Measurements from ENCODE around the gene SORCS2. TPM values are rescaled to one million over a fixed set of nuclear protein-coding genes. Genes with fewer than 3 reads are reported as not detected.
A peak's percentile ranks its signal among the peaks of the same experiment; 100 is the strongest.

The SORCS2 gene
- total RNA-seq, 4 donors from 2014 or later = 0.48 to 1.8 (median 0.68) TPM; not detected in 1

DNA sequence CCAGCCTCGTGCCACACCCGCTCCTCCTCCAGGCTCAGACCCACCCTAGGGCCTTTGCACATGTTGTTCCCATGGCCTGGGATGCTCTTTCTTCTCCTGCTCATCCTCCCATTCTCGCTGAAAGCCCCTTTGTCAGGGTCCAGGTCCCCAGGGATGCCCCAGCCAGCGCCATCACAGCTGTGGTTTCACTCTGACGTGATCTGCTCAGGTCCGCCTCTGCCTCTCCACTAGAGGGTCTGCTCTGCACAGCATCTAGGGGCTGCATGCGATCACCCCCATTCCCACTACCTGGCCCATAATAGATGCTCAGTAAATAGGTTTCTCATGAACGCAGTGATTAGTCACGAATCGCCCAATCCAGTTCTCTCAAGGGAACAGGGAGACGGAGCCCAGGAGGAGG, 524.8 kb downstream of the SORCS2 start:
- Histone ChIP-seq H3K27me3 (peaks cover 6% of the 10 kb centered on the region), H3K4me3 (no peak overlapping the region), H3K9me3 (no peaks in the 10 kb centered on the region), H3K4me1 (no peaks in the 10 kb centered on the region), H3K27ac (no peak overlapping the region), H3K36me3 (no peaks in the 10 kb centered on the region)
- no peak for DNase-seq
- in situ Hi-C loops (cut with MboI; ENCODE audit: low pct_ligation_motif_present in 1 of 4, low pct_unique_long_range_greater_than_20kb in 1 of 4, low sequenced_read_pairs in 3 of 4) = loop anchor here in 2 of 4 donors (25.0 kb wide), 1 partner anchor 530 kb away; the partner anchor contains the start of gene SORCS2 (in 2 of the 2)
- 73 to 79% methylated on average over 3 to 11 of the region's 11 CpGs for WGBS, 2 donors (ENCODE audit: low coverage in 1 of 2)
- TF ChIP-seq EP300 (IDR thresholded peaks at IDR 0.05; ENCODE audit: low read depth) (no peak), POLR2A (IDR thresholded peaks at IDR 0.05) (no peak), POLR2AphosphoS5 (IDR thresholded peaks at IDR 0.05) (no peak)
- TF ChIP-seq, protein P1, sequence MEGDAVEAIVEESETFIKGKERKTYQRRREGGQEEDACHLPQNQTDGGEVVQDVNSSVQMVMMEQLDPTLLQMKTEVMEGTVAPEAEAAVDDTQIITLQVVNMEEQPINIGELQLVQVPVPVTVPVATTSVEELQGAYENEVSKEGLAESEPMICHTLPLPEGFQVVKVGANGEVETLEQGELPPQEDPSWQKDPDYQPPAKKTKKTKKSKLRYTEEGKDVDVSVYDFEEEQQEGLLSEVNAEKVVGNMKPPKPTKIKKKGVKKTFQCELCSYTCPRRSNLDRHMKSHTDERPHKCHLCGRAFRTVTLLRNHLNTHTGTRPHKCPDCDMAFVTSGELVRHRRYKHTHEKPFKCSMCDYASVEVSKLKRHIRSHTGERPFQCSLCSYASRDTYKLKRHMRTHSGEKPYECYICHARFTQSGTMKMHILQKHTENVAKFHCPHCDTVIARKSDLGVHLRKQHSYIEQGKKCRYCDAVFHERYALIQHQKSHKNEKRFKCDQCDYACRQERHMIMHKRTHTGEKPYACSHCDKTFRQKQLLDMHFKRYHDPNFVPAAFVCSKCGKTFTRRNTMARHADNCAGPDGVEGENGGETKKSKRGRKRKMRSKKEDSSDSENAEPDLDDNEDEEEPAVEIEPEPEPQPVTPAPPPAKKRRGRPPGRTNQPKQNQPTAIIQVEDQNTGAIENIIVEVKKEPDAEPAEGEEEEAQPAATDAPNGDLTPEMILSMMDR (IDR thresholded peaks at IDR 0.05) = no peak
- intact Hi-C loops (cut with DNase I; ENCODE audit: low total_unique reads) = no loop called here

DNA sequence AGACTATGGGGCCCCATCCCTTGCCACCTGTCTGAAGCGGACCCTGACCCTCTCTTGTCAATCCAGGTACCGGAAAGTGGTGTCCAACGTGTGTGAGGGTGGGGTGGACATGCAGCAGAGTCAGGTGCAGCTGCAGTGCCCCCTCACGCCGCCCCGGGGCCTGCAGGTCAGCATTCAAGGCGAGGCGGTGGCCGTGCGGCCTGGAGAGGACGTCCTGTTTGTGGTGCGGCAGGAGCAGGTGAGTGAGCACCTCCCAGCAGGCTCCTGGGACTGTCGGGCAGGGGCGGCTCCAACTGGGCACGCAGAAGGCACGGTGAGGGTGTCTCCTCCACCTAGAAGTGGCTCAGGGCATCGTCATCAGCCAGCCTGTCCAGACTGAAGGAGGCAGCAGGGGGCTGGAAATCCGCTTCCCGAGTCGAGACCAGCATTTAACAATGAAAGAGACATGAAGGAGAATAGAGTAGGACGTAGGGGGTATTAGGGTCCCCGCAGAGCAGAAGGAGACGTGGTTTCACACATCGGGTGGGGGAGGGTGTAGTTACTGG, 525.7 kb downstream of the SORCS2 start:
- no peaks in the 10 kb centered on the region for H3K4me1 ChIP-seq
- no peak for DNase-seq
- in situ Hi-C loops (cut with MboI; ENCODE audit: low pct_ligation_motif_present in 1 of 4, low pct_unique_long_range_greater_than_20kb in 1 of 4, low sequenced_read_pairs in 3 of 4) (loop anchor here in 2 of 4 donors (25.0 kb wide), 1 partner anchor 531 kb away; the partner anchor contains the start of gene SORCS2 (in 2 of the 2)), intact Hi-C loops (cut with DNase I; ENCODE audit: low total_unique reads) (no loop called here)
- H3K4me3 ChIP-seq = no peak overlapping the region
- peaks cover 6% of the 10 kb centered on the region for H3K27me3 ChIP-seq
- H3K36me3 ChIP-seq = no peaks in the 10 kb centered on the region
- TF ChIP-seq, protein P1 (IDR thresholded peaks at IDR 0.05) = no peak
- TF ChIP-seq POLR2AphosphoS5 (IDR thresholded peaks at IDR 0.05) = no peak
- TF ChIP-seq EP300 (IDR thresholded peaks at IDR 0.05; ENCODE audit: low read depth) = no peak
- TF ChIP-seq POLR2A (IDR thresholded peaks at IDR 0.05) = no peak
- WGBS, 2 donors (ENCODE audit: low coverage in 1 of 2) = 75 to 82% methylated on average over 5 to 24 of the region's 24 CpGs
- no peak overlapping the region for H3K27ac ChIP-seq
- H3K9me3 ChIP-seq = no peaks in the 10 kb centered on the region

DNA sequence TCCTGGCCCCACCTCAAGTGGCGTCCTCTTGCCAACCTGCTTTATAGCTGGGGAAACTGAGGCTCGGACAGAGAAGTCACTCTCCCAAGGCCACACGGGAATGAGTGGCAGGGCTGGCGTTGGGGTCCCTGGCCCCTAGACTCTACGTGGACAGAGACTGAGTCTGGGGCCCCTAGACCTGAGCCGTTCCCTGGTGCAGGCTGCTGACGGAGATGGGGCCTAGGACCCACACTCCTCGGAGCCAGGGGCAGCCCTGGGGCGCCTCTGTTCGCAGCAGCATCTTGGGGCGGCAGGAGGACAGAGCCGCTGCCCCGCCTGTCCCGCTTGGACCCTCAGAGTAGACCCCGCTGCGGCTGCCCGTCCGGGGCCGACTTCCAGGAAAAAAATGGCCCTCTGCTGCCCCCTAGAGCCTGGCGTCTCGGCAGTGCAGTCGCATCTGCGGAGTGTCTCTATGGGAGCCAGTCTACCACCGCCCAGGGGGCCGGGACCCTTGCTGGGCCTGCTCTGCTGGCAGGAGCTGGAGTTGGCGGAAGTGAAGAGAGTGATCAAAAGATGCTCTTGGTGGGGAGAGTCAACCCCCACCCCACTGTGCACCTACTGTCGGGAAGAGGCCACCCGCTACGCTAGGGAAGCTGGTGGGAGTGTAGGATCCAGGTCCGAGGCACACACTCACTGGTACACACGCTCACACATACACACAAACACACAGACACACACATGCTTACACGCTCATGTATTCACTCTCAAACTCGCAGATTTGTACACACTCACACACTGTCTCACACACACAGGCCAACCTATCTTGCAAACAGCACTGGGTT, 527.2 kb downstream of the SORCS2 start:
- in situ Hi-C loops (cut with MboI; ENCODE audit: low pct_ligation_motif_present in 1 of 4, low pct_unique_long_range_greater_than_20kb in 1 of 4, low sequenced_read_pairs in 3 of 4) (loop anchor here in 2 of 4 donors (25.0 kb wide), 1 partner anchor 532 kb away; the partner anchor contains the start of gene SORCS2 (in 2 of the 2)), intact Hi-C loops (cut with DNase I; ENCODE audit: low total_unique reads) (no loop called here)
- no peak overlapping the region for H3K4me3 ChIP-seq

More for the DNA sequence above, 527.2 kb downstream of the SORCS2 start:
- Histone ChIP-seq H3K27me3 (peaks cover 6% of the 10 kb centered on the region), H3K4me1 (no peaks in the 10 kb centered on the region), H3K36me3 (no peaks in the 10 kb centered on the region), H3K9me3 (no peaks in the 10 kb centered on the region), H3K27ac (no peak overlapping the region)
- no peak for TF ChIP-seq POLR2AphosphoS5 (IDR thresholded peaks at IDR 0.05)
- no peak for TF ChIP-seq EP300 (IDR thresholded peaks at IDR 0.05; ENCODE audit: low read depth)
- no peak for TF ChIP-seq POLR2A (IDR thresholded peaks at IDR 0.05)
- TF ChIP-seq, protein P1 (IDR thresholded peaks at IDR 0.05) = peak; percentile 65 to 82 (median 81)
- 27 to 60% methylated on average over 2 to 27 of the region's 33 CpGs for WGBS, 2 donors (ENCODE audit: low coverage in 1 of 2)
- DNase-seq = peak; percentile 50
